CD4-positive, alpha-beta T cell treated with Interleukin-6 at 100 ng/mL for 8 hours (primary cell): ENCODE data around the gene CSF2.

Experiments
- DNase-seq: peaks from one replicate; pipeline ENCODE4 v3.0.0-alpha.2; 2020; ENCODE audit warnings: mixed read lengths, low spot score

The CSF2 gene

GRCh38 chr5:132073231-132074013, at the start of gene CSF2:
TSS of gene CSF2 (plus strand) at chr5:132073789. CDS start at chr5:132073824, 35 bp downstream.
- DNase-seq = no peak

DNA sequence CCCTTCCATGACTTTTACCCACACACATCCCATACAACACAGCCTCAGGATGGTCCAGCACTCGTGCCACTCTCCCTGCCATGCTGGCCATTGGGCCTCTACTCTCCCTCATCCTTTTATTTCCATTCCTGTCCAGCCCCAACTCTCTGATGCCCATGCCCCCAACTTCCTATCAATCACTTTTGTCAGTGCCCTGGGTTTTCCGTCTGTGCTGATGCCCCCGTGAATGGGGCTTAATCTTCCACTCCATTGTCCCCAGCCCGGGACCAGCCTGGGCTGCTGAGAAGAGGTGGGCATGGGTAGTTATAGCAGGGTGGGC, 49.5 kb upstream of the CSF2 start:
- DNase-seq = no peak

DNA sequence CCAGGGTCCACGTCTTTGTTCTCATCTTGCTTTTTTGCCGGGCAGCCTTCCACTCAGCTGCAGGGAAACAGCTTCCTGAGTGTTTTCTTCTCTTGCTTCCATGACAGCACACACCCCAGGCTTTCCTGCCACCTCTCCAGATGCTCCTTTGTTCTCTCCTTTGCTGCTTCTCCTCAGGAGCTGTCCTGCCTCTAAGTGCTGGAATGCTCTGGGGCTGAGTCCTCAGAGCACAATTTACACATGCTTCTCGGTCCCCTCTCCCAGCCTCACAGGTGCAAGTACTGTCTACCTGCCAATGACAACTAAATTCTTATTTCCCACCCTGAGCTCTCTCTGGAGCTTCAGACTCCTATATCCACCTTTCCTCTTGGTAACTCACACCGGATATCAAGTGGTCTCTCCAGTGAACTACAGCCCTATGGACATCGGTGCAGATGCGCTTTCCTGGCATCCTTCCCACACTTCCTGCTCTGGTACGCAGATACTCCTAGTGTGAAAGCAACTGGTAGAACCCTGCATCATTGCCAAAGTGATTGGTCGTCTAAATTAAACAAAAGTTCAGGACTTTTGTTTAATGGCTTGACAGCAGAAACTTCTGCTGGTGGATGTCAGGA, 48.7 kb upstream of the CSF2 start:
- DNase-seq = no peak

GRCh38 chr5:132025403-132025971, 48.1 kb upstream of the CSF2 start:
- no peak for DNase-seq

GRCh38 chr5:132026516-132027008, 47.0 kb upstream of the CSF2 start:
- DNase-seq = peak; percentile 31

DNA sequence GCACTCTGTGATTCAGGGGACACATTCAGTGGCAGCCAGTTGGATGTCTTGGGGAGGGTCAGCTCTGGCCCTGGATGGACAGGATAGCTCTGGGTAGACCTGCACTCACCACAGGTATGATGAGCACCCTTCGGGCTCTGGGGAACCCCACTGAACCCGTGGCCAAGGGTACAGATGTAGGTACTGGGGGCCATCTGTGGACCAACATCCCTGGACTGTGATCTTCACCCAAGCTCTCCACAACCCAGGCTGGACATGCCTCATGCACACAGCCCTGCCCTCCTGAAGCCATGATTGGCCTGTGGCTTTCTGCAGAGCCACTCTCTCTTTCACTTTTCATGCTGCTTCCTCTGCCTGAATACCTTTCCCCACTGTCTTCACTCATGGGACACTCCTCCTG, 46.6 kb upstream of the CSF2 start:
- no peak for DNase-seq

DNA sequence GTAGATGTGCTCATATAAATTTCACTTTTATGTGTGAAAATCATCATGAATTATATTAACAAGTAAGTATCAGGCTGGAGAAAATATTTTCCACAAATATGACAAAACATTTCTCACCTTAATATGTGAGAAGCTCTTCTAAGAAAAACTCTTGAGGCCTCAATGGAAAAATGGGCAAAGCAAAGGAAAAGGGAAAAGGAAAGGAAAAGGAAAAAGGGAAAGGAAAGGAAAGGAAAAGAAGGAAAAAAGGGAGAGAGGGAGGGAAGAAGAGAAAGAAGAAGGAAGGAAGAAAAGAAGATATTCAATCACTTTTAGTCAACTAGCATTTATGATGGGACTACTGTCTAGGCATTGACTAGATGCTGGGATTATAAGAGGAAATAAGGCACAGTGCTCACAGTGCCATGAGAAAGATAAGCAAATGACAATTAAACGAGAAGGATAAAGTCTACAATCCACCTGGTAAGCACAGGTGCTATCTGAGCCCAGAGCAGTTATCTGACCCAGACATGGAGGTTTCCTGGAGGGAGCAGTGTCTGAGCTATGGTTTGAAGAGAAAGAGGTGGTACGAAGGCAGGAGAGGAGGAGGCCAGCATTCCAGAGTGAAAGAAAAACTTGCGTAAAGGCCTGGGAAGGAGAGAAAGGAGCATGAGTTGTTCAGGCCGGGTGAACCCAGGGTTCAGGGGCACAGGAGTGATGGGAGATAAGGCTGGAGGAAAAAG, 43.8 kb upstream of the CSF2 start:
- DNase-seq = no peak

GRCh38 chr5:132030610-132031009, 43.0 kb upstream of the CSF2 start:
- DNase-seq = no peak

- no peak for DNase-seq
Observed at GRCh38 chr5:132032196-132032595, 41.4 kb upstream of the CSF2 start.

GRCh38 chr5:132033122-132033521, 40.5 kb upstream of the CSF2 start:
- DNase-seq = no peak

GRCh38 chr5:132037353-132037752, 36.2 kb upstream of the CSF2 start:
- DNase-seq = no peak

DNA sequence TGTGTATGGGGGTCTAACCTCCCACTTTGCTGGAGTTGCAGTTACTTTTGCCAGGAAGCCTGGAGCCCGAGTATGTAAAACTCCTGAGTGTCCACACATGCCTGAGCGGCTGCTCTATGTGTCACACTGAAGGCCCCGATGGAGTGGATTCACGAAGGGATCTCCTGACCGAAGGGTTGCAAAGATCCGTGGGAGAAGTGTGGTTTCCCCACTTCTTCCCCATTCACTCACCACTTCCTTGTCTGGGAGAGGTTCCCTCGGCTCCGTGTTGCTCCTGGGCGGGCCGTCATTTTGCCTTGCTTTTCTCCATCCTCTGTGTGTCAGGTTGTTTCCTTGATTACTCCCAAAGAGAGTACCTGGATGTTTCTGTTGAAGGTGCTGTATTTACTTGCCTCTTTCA, 29.4 kb upstream of the CSF2 start:
- DNase-seq = no peak

DNA sequence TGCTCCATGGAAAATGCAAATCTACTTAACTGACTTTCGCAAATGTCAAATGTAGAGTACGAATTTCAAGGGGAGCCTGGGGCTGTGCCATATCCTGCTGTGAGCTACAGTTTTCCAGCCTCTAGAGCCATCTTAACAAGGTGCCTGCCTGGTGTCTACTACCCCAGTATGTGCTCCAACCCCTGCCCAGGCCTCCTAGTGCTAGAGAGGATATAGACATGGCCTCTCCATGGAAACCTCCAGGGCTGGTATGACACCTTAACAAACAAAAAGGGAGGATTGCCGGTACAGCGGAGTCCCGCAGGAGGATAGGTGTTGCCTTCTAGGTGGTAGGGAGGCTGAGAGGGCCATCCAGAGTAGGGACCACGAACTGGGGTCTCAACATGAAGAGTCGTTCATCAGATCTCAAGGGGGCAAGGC, 26.7 kb upstream of the CSF2 start:
- DNase-seq = no peak

GRCh38 chr5:132049093-132049492, 24.5 kb upstream of the CSF2 start:
- no peak for DNase-seq

- no peak for DNase-seq
Observed at GRCh38 chr5:132049559-132049958, 24.0 kb upstream of the CSF2 start.

DNA sequence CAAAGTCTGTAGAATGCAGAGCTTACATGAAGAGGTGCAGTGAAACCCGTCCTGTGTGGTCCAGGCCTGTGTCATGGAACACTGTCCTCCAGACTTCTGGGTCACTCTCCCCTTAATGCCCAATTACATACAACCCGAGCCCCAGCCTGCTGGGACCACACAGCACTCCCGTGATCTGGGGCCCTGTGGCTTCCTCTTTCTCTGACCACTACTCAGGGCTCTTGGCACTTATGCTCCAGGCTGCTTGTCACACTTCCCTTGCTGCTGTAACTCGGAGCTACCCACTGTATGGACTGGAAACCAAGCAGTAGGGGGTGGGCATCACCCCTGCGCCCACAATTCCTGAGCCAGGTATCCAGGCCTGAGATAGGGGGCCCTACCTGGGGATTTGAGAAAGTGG, 23.5 kb upstream of the CSF2 start:
- DNase-seq = no peak

GRCh38 chr5:132050661-132051552, 22.7 kb upstream of the CSF2 start:
- no peak for DNase-seq

GRCh38 chr5:132052520-132052919, 21.1 kb upstream of the CSF2 start:
- DNase-seq = no peak

DNA sequence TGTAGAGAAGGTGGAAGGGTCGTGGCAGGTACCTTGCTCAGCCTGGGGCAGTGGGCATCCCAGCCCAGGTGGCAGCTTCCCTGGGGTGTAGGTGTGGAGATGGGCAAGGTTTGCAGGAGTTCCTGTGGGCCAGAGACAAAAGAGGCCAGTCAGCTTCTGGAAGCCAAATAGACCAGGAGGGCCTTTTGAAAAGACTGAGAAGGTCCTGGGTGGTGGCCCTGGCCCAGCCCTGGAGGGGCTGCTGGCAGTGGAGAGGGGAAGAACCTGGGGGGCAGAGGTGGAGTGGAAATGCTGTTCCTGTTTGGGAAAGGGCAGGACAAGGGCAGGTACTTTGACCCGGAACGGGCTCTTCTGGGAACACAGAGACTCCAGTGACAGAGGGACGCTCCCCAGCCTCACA, 20.1 kb upstream of the CSF2 start:
- no peak for DNase-seq

GRCh38 chr5:132054031-132054696, 19.4 kb upstream of the CSF2 start:
- no peak for DNase-seq
